GM06990 (cell line): Measurements from ENCODE around the gene PHPT1.
"Not testable (repeated sequence)": the region's sequence is repeated elsewhere in the genome, so short reads cannot be mapped to it uniquely, and the experiment has no call there.

Experiments
- DNase-seq: peaks from one replicate; pipeline ENCODE4 v3.0.0-alpha.2; 2011; ENCODE audit not compliant: insufficient read length; ENCODE audit errors: extremely low read depth
- H3K27me3 ChIP-seq: replicated peaks from 2 replicates; pipeline ENCODE4 v1.6.0; 2011; ENCODE audit warnings: low read length; ENCODE audit not compliant: control insufficient read depth, insufficient read depth
- H3K36me3 ChIP-seq: 2 replicates; pipeline ENCODE4 v1.5.1; 2011; ENCODE audit warnings: low read length; ENCODE audit not compliant: control insufficient read depth, insufficient read depth
- H3K4me3 ChIP-seq: replicated peaks from 2 replicates; pipeline ENCODE4 v1.5.1; 2011; ENCODE audit warnings: low read depth, mild to moderate bottlenecking, control low read depth, low read length
- TF ChIP-seq, protein P1 (sequence below): IDR thresholded peaks from 2 replicates; pipeline ENCODE4 v1.5.1; 2011; ENCODE audit warnings: low read length, control low read depth, mild to moderate bottlenecking, inconsistent platforms; ENCODE audit not compliant: insufficient read depth, poor library complexity, severe bottlenecking

The PHPT1 gene

DNA sequence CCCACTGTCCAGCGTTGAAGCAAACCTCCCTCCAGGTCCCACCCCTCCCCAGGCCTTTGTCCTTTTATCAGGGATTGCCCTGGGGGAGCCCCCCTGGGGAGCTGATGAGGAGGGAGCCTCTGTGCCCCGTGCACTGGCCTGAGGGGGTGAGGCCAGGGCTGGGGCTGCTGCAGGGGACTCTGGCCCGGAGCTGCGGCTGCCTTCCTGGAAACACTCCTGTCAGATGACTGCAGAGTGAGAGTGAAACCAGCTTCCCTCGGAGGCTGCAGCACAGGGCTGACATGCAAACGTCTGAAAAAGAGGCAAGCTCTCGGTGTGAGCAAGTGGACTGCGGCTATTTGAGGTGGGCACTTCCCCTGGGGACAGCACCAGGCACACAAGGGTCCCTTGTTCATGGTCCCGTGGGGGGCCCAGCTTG, 32.5 kb downstream of the PHPT1 start:
- Histone ChIP-seq H3K27me3 (no peaks in the 10 kb centered on the region), H3K36me3 (peaks cover 3% of the 10 kb centered on the region), H3K4me3 (peak overlapping the region; percentile 64)
- DNase-seq = peak; percentile 66
- TF ChIP-seq, protein P1, sequence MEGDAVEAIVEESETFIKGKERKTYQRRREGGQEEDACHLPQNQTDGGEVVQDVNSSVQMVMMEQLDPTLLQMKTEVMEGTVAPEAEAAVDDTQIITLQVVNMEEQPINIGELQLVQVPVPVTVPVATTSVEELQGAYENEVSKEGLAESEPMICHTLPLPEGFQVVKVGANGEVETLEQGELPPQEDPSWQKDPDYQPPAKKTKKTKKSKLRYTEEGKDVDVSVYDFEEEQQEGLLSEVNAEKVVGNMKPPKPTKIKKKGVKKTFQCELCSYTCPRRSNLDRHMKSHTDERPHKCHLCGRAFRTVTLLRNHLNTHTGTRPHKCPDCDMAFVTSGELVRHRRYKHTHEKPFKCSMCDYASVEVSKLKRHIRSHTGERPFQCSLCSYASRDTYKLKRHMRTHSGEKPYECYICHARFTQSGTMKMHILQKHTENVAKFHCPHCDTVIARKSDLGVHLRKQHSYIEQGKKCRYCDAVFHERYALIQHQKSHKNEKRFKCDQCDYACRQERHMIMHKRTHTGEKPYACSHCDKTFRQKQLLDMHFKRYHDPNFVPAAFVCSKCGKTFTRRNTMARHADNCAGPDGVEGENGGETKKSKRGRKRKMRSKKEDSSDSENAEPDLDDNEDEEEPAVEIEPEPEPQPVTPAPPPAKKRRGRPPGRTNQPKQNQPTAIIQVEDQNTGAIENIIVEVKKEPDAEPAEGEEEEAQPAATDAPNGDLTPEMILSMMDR = no peak

DNA sequence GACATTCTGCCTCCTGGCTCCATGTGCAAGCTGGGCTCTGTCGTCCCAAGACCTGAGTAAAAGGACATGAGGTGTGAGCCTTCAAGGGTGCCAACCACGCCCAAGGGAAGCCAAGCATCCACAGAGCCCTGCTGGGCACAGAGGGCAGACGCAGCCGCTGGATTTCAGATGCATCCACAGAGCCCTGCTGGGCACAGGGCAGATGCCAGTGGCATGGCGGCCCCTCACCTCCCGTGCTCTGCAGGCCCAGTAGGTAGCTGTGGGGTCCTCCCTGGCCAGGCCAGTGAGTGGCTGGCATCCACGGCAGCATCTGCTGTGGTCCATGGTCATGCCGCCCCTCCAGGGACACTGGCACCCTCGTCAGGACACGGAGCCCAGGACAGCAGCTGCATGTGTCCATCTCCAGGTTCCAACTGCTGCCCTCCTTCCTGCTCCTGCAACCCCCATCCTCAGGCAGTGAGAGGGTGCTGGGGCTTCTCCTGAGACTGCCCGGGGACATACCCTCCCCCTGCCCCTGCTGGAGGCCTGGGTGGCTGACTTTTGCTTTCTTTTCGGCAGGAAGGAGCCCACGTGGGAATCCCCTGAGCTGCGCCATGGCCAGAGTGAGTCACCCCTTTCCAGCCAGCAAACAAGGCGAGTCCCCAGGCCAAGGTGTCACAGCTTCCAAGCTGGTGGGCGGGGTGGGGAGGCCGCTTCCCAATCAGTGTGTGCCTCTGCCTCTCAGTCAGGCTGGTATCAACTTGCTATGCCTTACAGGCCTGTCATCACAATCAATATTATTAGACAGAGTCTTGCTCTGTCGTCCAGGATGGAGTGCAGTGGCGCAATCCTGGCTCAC, 33.1 kb downstream of the PHPT1 start:
- Histone ChIP-seq H3K36me3 (peaks cover 3% of the 10 kb centered on the region), H3K4me3 (peak overlapping the region; percentile 64), H3K27me3 (no peaks in the 10 kb centered on the region)
- DNase-seq = peak; percentile 76
- TF ChIP-seq, protein P1 = no peak

DNA sequence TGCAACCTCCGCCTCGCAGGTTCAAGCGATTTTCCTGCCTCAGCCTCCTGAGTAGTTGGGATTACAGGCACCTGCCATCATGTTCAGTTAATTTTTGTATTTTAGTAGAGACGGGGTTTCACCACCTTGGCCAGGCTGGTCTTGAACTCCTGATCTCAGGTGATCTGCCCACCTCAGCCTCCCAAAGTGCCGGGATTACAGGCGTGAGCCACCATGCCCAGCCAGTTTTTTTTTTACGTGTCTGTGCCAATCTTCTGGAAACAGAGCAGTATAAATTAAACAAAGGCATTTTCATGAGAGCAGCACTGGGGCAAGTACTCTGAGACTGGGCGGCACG, 33.7 kb downstream of the PHPT1 start:
- H3K4me3 ChIP-seq, H3K27me3 ChIP-seq, DNase-seq, H3K36me3 ChIP-seq: not testable (repeated sequence)

DNA sequence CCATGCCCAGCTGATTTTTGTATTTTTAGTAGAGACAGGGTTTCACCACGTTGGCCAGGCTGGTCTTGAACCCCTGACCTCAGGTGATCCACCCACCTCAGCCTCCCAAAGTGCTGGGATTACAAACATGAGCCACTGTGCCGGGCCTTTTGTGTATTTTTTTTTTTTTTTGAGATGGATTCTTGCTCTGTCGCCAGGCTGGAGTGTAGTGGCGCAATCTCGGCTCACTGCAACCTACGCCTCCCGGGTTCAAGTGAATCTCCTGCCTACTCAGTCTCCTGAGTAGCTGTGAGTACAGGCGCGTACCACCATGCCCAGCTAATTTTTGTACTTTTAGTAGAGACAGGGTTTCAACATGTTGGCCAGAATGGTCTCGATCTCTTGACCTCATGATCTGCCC, 34.5 kb downstream of the PHPT1 start:
- not testable (repeated sequence) for DNase-seq, H3K27me3 ChIP-seq, H3K4me3 ChIP-seq, H3K36me3 ChIP-seq

DNA sequence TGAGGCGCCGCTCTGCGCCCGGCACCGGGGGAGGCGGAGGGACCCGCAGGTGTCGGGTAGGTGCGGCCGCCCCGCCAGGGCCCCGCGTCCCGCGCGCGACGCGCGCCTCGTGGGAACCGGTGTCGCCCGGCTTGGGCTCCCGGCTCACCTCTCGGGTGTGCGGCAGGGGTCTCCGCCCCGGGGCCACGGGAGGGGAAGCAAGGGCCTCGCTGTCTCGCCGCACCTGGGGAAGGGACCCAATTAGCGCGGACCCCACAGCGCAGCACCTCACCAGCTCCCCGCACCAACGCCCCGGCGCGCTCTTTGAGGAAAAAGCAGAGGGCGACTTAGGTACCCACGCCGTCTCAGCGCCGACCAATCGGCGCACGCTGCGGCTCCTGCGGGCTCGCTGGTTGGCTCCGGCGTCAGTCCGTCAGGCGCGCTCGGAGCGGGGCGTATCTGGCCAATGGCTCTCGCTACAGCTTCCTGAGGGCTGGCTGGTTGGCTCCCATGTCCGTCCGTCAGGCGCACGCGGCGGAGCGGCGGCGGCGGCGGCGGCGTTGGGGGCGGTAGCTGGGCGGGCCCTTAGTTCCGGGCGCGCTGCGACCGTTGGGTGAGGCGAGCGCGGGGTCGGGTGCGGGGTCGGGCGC, 36.9 kb downstream of the PHPT1 start, which contains the start of gene TRAF2:
TSS of gene TRAF2 (plus strand) at position 567 of the 629 bp plus-strand sequence. CDS start 12,225 bp downstream, outside the sequence.
- H3K27me3 ChIP-seq = no peaks in the 10 kb centered on the region
- H3K4me3 ChIP-seq = peak within 1 kb of the TSS; percentile 93
- TF ChIP-seq, protein P1 = no peak
- peaks cover 11% of the 10 kb centered on the region for H3K36me3 ChIP-seq
- peak; percentile 100 for DNase-seq

DNA sequence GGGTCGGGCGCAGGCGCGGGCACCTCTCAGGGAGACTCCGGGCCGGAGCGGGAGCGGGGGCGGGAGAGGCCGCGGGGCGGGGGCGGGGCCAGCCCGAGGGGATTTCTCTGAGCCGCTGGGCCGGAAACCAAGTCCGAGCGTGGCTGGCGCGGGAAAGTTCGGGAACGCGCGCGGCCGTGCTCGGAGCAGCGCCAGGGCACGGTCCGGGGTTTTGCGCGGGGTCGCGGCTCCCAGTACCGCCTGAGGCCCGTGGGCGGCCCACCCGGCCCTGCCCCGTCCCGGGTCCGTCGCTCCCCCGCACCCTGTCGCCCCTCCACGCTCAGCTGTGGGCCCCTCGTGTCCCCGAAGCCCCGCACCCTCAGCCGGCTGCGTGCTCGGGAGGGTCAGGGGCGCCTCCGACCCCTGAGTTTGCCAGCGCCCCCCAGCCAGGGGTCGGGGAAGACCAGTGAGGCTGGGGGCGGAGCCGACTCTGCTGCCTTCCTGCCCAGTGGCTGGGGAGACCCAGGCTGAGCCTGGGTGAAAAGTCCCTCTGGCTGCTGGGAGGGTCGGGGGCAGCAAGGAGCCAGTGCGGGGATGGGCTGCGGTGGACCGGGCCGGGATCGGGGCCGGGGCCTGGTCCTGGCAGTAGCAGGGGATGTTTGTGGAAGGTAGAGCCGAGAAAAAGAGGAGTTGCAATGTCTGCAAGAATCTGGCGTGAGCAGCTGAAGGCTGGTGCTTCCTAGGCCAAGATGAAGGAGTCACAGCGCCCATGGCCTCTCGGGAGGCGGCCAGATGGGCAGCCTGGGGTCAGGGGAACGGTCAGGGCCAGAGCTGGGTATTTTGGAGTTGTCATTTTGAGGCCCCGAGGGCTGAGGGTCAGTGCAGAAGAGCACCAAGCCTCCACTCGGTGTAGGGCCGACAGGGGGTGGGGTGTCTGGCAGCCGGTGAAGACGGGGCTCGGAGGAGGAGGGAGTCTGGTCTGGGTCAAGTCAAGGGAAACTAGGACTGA, 37.7 kb downstream of the PHPT1 start:
- Histone ChIP-seq H3K27me3 (no peaks in the 10 kb centered on the region), H3K36me3 (peaks cover 11% of the 10 kb centered on the region), H3K4me3 (peak overlapping the region; percentile 93)
- TF ChIP-seq, protein P1 = no peak
- DNase-seq = peak; percentile 61
